ENCODE measurements around the gene GIN1.
"Not testable (repeated sequence)": the region's sequence is repeated elsewhere in the genome, so short reads cannot be mapped to it uniquely, and the experiment has no call there.

DNA sequence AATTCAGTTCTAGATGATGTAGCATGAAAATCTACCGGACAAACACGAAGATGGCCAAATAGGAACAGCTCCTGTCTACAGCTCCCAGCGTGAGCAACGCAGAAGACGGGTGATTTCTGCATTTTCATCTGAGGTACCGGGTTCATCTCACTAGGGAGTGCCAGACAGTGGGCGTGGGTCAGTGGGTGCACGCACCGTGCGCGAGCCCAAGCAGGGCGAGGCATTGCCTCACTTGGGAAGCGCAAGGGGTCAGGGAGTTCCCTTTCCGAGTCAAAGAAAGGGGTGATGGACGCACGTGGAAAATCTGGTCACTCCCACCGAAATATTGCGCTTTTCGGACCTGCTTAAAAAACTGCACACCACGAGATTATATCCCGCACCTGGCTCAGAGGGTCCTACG lies 73.2 kb downstream of the GIN1 start:
- TF ChIP-seq, protein P1, sequence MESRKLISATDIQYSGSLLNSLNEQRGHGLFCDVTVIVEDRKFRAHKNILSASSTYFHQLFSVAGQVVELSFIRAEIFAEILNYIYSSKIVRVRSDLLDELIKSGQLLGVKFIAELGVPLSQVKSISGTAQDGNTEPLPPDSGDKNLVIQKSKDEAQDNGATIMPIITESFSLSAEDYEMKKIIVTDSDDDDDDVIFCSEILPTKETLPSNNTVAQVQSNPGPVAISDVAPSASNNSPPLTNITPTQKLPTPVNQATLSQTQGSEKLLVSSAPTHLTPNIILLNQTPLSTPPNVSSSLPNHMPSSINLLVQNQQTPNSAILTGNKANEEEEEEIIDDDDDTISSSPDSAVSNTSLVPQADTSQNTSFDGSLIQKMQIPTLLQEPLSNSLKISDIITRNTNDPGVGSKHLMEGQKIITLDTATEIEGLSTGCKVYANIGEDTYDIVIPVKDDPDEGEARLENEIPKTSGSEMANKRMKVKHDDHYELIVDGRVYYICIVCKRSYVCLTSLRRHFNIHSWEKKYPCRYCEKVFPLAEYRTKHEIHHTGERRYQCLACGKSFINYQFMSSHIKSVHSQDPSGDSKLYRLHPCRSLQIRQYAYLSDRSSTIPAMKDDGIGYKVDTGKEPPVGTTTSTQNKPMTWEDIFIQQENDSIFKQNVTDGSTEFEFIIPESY (IDR thresholded peaks at IDR 0.05), result not testable (repeated sequence)
- TF ChIP-seq, protein P2, sequence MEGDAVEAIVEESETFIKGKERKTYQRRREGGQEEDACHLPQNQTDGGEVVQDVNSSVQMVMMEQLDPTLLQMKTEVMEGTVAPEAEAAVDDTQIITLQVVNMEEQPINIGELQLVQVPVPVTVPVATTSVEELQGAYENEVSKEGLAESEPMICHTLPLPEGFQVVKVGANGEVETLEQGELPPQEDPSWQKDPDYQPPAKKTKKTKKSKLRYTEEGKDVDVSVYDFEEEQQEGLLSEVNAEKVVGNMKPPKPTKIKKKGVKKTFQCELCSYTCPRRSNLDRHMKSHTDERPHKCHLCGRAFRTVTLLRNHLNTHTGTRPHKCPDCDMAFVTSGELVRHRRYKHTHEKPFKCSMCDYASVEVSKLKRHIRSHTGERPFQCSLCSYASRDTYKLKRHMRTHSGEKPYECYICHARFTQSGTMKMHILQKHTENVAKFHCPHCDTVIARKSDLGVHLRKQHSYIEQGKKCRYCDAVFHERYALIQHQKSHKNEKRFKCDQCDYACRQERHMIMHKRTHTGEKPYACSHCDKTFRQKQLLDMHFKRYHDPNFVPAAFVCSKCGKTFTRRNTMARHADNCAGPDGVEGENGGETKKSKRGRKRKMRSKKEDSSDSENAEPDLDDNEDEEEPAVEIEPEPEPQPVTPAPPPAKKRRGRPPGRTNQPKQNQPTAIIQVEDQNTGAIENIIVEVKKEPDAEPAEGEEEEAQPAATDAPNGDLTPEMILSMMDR (IDR thresholded peaks at IDR 0.05; ENCODE audit: low read depth, low read length, missing input control), result not testable (repeated sequence)
- not testable (repeated sequence) for TF ChIP-seq JUND (IDR thresholded peaks at IDR 0.05); YY1 (IDR thresholded peaks at IDR 0.05); EGR1 (IDR thresholded peaks at IDR 0.05; ENCODE audit: low read depth in 2 of 2); SP1 (IDR thresholded peaks at IDR 0.05); RXRA (IDR thresholded peaks at IDR 0.05); GABPA (IDR thresholded peaks at IDR 0.05 in 1 of 2, conservative IDR thresholded peaks at IDR 0.05 in 1 of 2); RAD21 (IDR thresholded peaks at IDR 0.05)
- TF ChIP-seq, protein P3, sequence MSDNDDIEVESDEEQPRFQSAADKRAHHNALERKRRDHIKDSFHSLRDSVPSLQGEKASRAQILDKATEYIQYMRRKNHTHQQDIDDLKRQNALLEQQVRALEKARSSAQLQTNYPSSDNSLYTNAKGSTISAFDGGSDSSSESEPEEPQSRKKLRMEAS (IDR thresholded peaks at IDR 0.05), result not testable (repeated sequence)
- TF ChIP-seq, protein P4, sequence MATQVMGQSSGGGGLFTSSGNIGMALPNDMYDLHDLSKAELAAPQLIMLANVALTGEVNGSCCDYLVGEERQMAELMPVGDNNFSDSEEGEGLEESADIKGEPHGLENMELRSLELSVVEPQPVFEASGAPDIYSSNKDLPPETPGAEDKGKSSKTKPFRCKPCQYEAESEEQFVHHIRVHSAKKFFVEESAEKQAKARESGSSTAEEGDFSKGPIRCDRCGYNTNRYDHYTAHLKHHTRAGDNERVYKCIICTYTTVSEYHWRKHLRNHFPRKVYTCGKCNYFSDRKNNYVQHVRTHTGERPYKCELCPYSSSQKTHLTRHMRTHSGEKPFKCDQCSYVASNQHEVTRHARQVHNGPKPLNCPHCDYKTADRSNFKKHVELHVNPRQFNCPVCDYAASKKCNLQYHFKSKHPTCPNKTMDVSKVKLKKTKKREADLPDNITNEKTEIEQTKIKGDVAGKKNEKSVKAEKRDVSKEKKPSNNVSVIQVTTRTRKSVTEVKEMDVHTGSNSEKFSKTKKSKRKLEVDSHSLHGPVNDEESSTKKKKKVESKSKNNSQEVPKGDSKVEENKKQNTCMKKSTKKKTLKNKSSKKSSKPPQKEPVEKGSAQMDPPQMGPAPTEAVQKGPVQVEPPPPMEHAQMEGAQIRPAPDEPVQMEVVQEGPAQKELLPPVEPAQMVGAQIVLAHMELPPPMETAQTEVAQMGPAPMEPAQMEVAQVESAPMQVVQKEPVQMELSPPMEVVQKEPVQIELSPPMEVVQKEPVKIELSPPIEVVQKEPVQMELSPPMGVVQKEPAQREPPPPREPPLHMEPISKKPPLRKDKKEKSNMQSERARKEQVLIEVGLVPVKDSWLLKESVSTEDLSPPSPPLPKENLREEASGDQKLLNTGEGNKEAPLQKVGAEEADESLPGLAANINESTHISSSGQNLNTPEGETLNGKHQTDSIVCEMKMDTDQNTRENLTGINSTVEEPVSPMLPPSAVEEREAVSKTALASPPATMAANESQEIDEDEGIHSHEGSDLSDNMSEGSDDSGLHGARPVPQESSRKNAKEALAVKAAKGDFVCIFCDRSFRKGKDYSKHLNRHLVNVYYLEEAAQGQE (IDR thresholded peaks at IDR 0.05), result not testable (repeated sequence)
- TF ChIP-seq, protein P5, sequence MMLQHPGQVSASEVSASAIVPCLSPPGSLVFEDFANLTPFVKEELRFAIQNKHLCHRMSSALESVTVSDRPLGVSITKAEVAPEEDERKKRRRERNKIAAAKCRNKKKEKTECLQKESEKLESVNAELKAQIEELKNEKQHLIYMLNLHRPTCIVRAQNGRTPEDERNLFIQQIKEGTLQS (IDR thresholded peaks at IDR 0.05), result not testable (repeated sequence)

Data from liver (tissue), 3 donors.